Tibial artery (tissue), 4 donors: ENCODE results near the gene LRRC40.
"Not testable (repeated sequence)": the region's sequence is repeated elsewhere in the genome, so short reads cannot be mapped to it uniquely, and the experiment has no call there.

Source experiments
- DNase-seq, 2 donors: peaks; one replicate each; pipeline ENCODE4 v3.0.0-alpha.2; 2019
- H3K27ac ChIP-seq, 2 donors: fragments of 200-600 bp; sonication (generic) in 1 of 2; 1 replicate in 1 of 2; 2 replicates in 1 of 2; pipeline ENCODE4 v1.5.1; 2018 to 2019; ENCODE audit warnings: mild to moderate bottlenecking in 1 of 2
- H3K27me3 ChIP-seq, 2 donors: fragments of 200-600 bp; sonication (generic) in 1 of 2; one replicate each; pipeline versions ENCODE4 v1.5.1 to v1.6.0; 2016 to 2019
- H3K36me3 ChIP-seq, 3 donors: fragments of 200-600 bp; sonication (generic) in 2 of 3; one replicate each; pipeline ENCODE4 v1.5.1; 2016 to 2019; ENCODE audit warnings: mild to moderate bottlenecking in 2 of 3
- H3K4me1 ChIP-seq, 4 donors: fragments of 200-600 bp; sonication (generic) in 2 of 4; 1 replicate in 3 of 4; 2 replicates in 1 of 4; pipeline ENCODE4 v1.5.1; 2016 to 2019
- H3K4me3 ChIP-seq, 2 donors: fragments of 200-600 bp; sonication (generic) in 1 of 2; 1 replicate in 1 of 2; 2 replicates in 1 of 2; pipeline ENCODE4 v1.5.1; 2018 to 2019; ENCODE audit warnings: mild to moderate bottlenecking in 2 of 2
- H3K9me3 ChIP-seq, 3 donors: fragments of 200-600 bp; sonication (generic) in 1 of 3; one replicate each; pipeline ENCODE4 v1.5.1; 2016 to 2019
- CTCF ChIP-seq, 2 experiments: fragments of 200-600 bp in 1 of 2; fragments of 450-650 bp in 1 of 2; IDR thresholded peaks; one replicate each; pipeline ENCODE4 v1.5.1; 2017 to 2019; ENCODE audit warnings: antibody characterized with exemption in 2 of 2, mild to moderate bottlenecking in 1 of 2, moderate library complexity in 1 of 2
- intact Hi-C: fragments of 100-400 bp; cut with DNase I; formaldehyde crosslinking; loops from one replicate; pipeline ENCODE4 v1.15.0; 2023; ENCODE audit warnings: low total_unique reads

The LRRC40 gene

GRCh38 chr1:70211541-70211940 lies 6.2 kb upstream of the LRRC40 start:
- H3K9me3 ChIP-seq: no peaks in the 10 kb centered on the region
- no peak for TF ChIP-seq CTCF (IDR thresholded peaks at IDR 0.05)
- intact Hi-C loops: no loop called here

GRCh38 chr1:70210820-70211219 lies 5.4 kb upstream of the LRRC40 start:
- Histone ChIP-seq H3K36me3 (peaks cover 0 to 11% (median 4%) of the 10 kb centered on the region in 3 donors), H3K27ac (no peak overlapping the region), H3K4me3 (no peak overlapping the region), H3K4me1 (peaks cover 0 to 62% (median 27%) of the 10 kb centered on the region in 4 donors), H3K9me3 (no peaks in the 10 kb centered on the region), H3K27me3 (no peaks in the 10 kb centered on the region)
- no peak for TF ChIP-seq CTCF (IDR thresholded peaks at IDR 0.05)
- intact Hi-C loops: no loop called here
- DNase-seq: no peak

More at GRCh38 chr1:70211541-70211940, 6.2 kb upstream of the LRRC40 start:
- Histone ChIP-seq H3K4me3 (no peak overlapping the region), H3K27me3 (no peaks in the 10 kb centered on the region), H3K4me1 (peaks cover 0 to 58% (median 26%) of the 10 kb centered on the region in 4 donors), H3K27ac (no peak overlapping the region), H3K36me3 (peaks cover 0 to 18% (median 6%) of the 10 kb centered on the region in 3 donors)
- DNase-seq: no peak

- no peaks in the 10 kb centered on the region for H3K27me3 ChIP-seq
- H3K36me3 ChIP-seq: peaks cover 0 to 8% (median 0%) of the 10 kb centered on the region in 3 donors
- H3K27ac ChIP-seq: no peak overlapping the region
- no peak for TF ChIP-seq CTCF (IDR thresholded peaks at IDR 0.05)
- H3K9me3 ChIP-seq: no peaks in the 10 kb centered on the region
- intact Hi-C loops: loop anchor here (10.0 kb wide), 1 partner anchor 147 kb away; the partner anchor contains the start of gene ANKRD13C
- peaks cover 0 to 65% (median 29%) of the 10 kb centered on the region in 4 donors for H3K4me1 ChIP-seq
- no peak for DNase-seq
- no peak overlapping the region for H3K4me3 ChIP-seq
Observed at GRCh38 chr1:70208292-70208691, 2.9 kb upstream of the LRRC40 start.

GRCh38 chr1:70207492-70207891 lies 2.1 kb upstream of the LRRC40 start:
- Histone ChIP-seq H3K4me1 (peaks cover 0 to 65% (median 29%) of the 10 kb centered on the region in 4 donors), H3K36me3 (peaks cover 0 to 8% (median 0%) of the 10 kb centered on the region in 3 donors)

GRCh38 chr1:70206833-70207232 lies 1.5 kb upstream of the LRRC40 start:
- DNase-seq, H3K9me3 ChIP-seq, H3K36me3 ChIP-seq, H3K27me3 ChIP-seq: not testable (repeated sequence)
- Histone ChIP-seq H3K27ac (peak overlapping the region; percentile 85 to 92), H3K4me3 (peak overlapping the region; percentile 77 to 80), H3K4me1 (peaks cover 0 to 71% (median 29%) of the 10 kb centered on the region in 4 donors)
- intact Hi-C loops: loop anchor here (10.0 kb wide), 1 partner anchor 148 kb away; the partner anchor contains the start of gene ANKRD13C

More at GRCh38 chr1:70207492-70207891, 2.1 kb upstream of the LRRC40 start:
- H3K9me3 ChIP-seq: no peaks in the 10 kb centered on the region
- TF ChIP-seq CTCF (IDR thresholded peaks at IDR 0.05): no peak
- no peak overlapping the region for H3K27ac ChIP-seq
- intact Hi-C loops: loop anchor here (10.0 kb wide), 1 partner anchor 147 kb away; the partner anchor contains the start of gene ANKRD13C
- no peak overlapping the region for H3K4me3 ChIP-seq
- no peak for DNase-seq
- H3K27me3 ChIP-seq: no peaks in the 10 kb centered on the region

GRCh38 chr1:70205071-70205433 lies 327 bp downstream of the LRRC40 start:
- H3K4me1 ChIP-seq: peaks cover 0 to 57% (median 25%) of the 10 kb centered on the region in 4 donors
- H3K27me3 ChIP-seq: no peaks in the 10 kb centered on the region
- no peak for TF ChIP-seq CTCF (IDR thresholded peaks at IDR 0.05)
- peaks cover 0 to 5% (median 0%) of the 10 kb centered on the region in 3 donors for H3K36me3 ChIP-seq
- H3K27ac ChIP-seq: peak overlapping the region; percentile 85 to 92
- peak overlapping the region; percentile 77 to 80 for H3K4me3 ChIP-seq
- intact Hi-C loops: loop anchor here (10.0 kb wide), 1 partner anchor 150 kb away; the partner anchor contains the start of gene ANKRD13C
- DNase-seq: no peak
- no peaks in the 10 kb centered on the region for H3K9me3 ChIP-seq
